T-helper 2 cell treated with Interferon-gamma antibody and Interleukin-4, amounts not matched to agents 5 μg/mL and 100 μg/mL, for 36 hours (primary cell): ENCODE data around the gene DENND4B.

ENCODE experiments used
- DNase-seq: peaks from one replicate; pipeline ENCODE4 v3.0.0; 2021; ENCODE audit warnings: low spot score
- H3K27ac Mint-ChIP-seq: one replicate; pipeline ENCODE4 v1.8.0; 2021; ENCODE audit warnings: mild to moderate bottlenecking, mixed read lengths
- H3K27me3 Mint-ChIP-seq: one replicate; pipeline ENCODE4 v1.8.0; 2021; ENCODE audit warnings: low read depth, mixed read lengths
- H3K36me3 Mint-ChIP-seq: one replicate; pipeline ENCODE4 v1.8.0; 2021; ENCODE audit warnings: low read depth, mixed read lengths
- H3K4me1 Mint-ChIP-seq: one replicate; pipeline ENCODE4 v1.8.0; 2021; ENCODE audit warnings: low read depth, mixed read lengths
- H3K4me3 Mint-ChIP-seq: one replicate; pipeline ENCODE4 v1.8.0; 2022; ENCODE audit warnings: mild to moderate bottlenecking, moderate library complexity, mixed read lengths
- H3K9me3 Mint-ChIP-seq: one replicate; pipeline ENCODE4 v1.8.0; 2021; ENCODE audit warnings: mixed read lengths

The DENND4B gene

DNA sequence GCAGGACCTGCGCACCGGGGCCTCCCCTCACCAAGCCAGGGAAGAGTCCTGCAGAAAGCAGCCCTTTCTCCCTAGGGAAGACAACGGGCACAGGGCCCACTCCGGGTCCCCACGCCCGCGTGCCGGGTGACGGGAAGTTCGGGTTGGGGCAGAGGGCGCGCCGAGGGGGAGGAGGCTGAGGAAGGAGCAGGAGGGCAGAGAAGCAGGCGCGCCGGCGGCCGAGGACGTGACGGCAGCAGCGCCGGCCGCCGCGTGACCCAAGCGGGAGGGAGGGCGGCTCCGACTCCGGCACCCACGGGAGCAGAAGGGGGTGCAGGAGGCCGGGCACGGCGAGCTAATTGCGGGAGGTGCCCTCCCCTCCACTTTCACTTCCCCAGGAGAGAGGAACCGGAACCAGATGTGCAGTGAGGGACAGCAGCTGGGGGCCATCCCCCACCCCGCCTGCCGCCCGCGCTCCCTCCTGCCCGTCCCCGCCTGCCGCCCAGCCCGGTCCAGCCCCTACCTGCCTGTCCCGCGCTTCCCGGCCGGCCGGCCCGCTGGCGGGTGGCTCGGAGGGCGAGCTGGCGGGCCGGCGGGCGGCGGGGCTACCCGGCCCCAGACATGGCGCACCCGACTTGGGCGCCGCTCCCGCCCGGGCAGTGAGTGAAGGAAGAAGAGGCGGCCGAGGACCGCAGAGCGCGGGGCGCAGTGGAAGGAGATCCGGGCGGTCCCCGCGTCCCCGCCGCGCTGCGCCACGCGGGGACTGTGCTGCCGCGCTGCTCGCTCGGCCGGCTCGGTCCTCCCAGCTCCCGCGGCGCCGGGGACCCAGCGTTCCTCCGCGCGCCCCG is 510 bp downstream of the DENND4B start:
- Mint-ChIP-seq H3K36me3 (peaks cover 65% of the 10 kb centered on the region), H3K9me3 (no peaks in the 10 kb centered on the region), H3K4me1 (peaks cover 13% of the 10 kb centered on the region), H3K27ac (peak overlapping the region; percentile 97), H3K27me3 (no peaks in the 10 kb centered on the region), H3K4me3 (peak overlapping the region; percentile 94)
- DNase-seq = peak; percentile 74

DNA sequence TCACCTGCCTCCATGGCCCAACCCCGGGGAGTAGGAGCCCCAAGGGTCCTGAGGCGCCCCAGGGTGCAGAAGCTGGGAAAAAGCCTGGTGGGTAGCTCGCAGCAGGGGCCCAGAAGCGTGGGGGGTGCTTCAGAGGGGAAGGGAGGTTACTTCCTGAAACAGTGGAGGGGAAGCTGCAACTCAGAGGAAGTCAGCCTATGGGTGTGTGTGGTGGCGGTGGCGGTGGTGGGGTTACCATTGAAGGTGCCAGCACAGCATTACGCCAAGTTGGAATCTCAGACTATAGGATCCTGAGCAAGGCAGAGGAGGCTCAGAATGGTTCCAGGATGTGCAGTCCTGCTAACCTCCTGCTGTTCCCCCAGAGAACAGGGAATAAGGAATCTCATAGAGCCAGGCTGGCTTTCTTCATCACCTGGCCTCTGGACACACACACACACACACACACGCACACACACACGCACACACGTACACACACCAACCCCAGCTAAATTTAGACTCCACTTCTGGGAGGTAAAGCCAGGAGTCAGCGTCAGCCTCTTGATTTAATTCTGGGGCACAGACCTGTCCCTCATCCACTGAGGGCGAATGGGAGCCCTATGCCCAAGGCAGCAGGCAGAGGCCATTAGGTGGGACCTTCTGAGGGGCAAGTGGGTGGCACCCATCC is 1.3 kb downstream of the DENND4B start:
- Mint-ChIP-seq H3K4me3 (peak overlapping the region; percentile 94), H3K27me3 (no peaks in the 10 kb centered on the region), H3K27ac (peak overlapping the region; percentile 97), H3K36me3 (peaks cover 62% of the 10 kb centered on the region), H3K9me3 (no peaks in the 10 kb centered on the region), H3K4me1 (peaks cover 11% of the 10 kb centered on the region)
- peak; percentile 73 for DNase-seq

DNA sequence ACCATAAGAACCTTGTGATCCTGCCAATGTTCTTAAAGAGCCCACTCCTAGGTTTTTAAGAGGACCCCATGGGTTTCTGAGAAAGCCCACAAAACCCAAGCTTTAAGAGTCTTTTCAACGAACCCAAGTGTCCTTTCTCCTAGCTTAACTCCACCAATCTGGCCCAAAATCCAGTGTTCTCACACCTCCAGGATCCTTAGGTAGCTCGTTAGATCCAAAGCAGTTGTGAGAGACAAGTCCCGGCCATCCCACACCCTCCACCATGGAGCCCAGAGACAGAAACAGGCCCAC is 1.7 kb downstream of the DENND4B start:
- H3K9me3 Mint-ChIP-seq = no peaks in the 10 kb centered on the region
- peaks cover 62% of the 10 kb centered on the region for H3K36me3 Mint-ChIP-seq
- H3K27me3 Mint-ChIP-seq = no peaks in the 10 kb centered on the region
- H3K4me1 Mint-ChIP-seq = peaks cover 11% of the 10 kb centered on the region
- DNase-seq = no peak
- H3K4me3 Mint-ChIP-seq = peak overlapping the region; percentile 94
- H3K27ac Mint-ChIP-seq = peak overlapping the region; percentile 97

DNA sequence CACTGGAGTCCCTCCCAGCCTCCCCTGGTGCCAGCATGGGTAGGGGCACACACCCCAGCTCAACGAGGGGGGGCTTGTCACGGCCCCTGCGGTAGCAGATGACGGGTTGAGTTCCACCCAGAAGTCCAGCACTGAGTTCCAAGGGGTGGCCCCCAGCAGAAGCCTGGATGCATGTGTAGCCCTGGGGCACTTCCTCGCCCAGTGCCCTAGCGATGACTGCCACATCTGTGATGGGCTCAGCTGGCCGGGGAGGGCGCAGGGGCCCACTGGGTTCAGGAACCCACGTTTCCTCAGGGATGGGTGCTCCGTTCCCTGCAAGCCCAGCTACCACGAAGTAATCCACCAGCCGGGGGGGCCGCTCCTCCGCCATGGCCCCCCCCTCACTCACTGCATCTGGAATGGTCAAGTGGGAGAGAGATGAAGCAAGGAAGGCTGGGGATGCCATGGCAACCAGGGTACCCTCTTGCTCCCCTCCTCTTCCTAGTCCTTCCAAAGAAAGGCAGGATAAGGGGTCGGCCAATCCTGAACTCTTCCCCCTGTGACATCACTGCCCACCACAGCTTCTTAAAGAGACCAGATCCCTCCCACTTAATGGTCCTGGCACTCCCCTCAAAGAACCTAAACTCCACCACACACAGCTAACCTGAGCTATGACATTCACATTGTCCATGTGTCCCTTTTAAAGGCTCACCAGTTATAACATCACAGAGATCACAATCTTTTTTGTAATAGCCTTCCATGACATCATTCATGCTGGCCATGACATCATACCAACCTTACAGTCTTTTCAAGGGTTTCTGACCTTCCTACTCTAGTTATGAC is 2.3 kb downstream of the DENND4B start:
- Mint-ChIP-seq H3K27ac (peak overlapping the region; percentile 97), H3K36me3 (peaks cover 67% of the 10 kb centered on the region)

DNA sequence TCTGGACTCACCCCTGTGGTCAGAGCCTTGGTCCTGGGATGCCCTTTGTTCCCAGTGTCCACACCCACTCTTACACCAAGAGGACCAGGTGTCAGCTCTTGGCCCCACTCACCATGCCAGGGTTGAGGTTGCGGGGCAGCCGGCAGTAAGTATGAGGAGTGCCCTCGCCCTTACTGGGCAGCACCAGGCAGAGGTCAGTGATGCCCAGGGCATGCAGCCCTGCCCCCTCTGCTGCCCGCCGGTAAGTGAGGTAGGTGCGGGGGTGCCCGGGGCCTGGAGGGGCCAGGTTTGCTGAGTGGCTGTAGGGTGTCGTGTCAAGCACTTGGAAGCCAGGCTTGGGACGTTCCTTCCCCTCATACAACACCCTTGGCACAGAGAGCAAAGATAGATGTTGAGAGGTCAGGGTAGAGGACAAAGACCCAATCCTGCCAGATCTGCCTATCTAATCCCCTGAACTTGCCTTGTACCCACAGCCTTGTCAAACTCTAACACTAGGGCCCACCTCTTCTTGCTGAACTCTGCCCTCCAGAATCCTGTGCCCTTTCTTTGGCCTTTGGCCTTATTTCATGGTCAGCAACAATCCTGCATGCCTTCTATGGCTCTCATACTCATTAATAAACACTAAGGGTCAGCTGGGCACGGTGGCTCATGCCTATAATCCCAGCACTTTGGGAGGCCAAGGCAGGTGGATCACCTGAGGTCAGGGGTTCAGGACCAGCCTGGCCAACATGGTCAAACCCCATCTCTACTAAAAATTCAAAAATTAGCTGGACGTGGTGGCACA is 3.6 kb downstream of the DENND4B start:
- no peak for DNase-seq
- Mint-ChIP-seq H3K4me3 (no peak overlapping the region), H3K4me1 (peaks cover 11% of the 10 kb centered on the region), H3K27ac (no peak overlapping the region), H3K36me3 (peaks cover 62% of the 10 kb centered on the region), H3K27me3 (no peaks in the 10 kb centered on the region), H3K9me3 (no peaks in the 10 kb centered on the region)

More for the DNA sequence above, 2.3 kb downstream of the DENND4B start:
- Mint-ChIP-seq H3K4me3 (peak overlapping the region; percentile 94), H3K27me3 (no peaks in the 10 kb centered on the region), H3K9me3 (no peaks in the 10 kb centered on the region), H3K4me1 (peaks cover 11% of the 10 kb centered on the region)
- no peak for DNase-seq

DNA sequence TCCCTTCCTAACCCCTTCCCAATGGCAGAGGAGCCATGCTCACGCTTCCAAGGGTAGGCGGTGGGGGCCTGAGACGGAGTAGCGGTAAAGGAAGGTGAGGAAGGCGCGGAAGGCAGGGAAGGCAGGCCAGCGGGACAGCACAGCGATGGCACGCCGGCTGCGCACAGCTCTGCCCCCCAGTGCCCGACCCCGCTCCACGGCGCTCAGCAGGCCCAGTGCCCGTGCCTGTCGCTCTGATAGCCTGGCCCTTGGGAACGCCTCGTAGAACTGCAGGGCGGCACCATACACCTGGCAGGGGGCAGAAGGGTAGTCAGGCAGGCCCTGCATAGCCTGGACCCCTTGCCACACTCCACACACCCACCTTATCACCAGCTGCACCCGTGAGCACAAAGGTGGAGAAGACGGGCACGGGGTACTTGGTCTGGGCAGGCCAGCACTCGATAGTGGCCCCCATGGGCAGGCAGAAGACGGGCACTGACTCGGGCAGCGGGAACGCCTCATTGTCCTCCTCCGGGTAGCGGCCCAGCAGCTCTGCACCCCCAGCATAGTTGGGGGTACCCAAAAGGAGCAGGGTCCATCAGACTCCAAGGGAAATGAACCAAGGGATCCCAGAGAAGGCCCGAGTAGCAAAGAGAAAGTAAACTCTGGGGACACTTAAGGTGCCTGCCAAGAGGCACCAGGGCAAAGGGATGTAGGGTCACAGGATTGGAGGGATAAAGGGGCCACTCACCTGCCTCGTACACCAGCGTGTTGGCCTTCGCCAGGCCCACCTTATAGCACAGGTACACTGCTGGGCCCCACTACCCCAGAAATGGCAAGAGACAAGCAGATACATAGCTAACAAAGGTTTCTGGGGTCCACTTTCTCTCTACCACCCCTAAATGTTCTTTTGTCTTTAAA is 4.4 kb downstream of the DENND4B start:
- Mint-ChIP-seq H3K4me3 (no peak overlapping the region), H3K27ac (no peak overlapping the region), H3K36me3 (peaks cover 62% of the 10 kb centered on the region), H3K9me3 (no peaks in the 10 kb centered on the region), H3K4me1 (peaks cover 11% of the 10 kb centered on the region), H3K27me3 (no peaks in the 10 kb centered on the region)
- DNase-seq = no peak

DNA sequence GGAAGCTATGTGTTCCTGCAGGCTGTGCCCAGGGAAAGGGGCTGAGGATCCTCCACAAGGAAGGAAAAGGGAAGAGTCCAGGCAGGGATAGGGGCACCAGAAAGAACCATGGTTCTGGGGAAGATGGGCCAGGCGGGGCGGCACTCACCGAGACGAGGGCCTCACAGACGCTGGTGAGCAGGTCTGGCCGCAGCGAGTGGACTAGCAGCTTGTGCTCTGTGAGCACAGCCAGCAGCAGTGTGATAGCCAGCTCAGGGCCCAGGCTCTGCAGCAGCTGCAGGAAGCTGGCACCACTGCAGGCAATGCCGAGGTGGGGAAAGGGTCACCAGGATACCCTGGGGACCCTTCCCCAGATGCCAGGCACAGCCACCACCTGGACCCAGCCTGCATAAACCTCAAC is 5.8 kb downstream of the DENND4B start:
- Mint-ChIP-seq H3K9me3 (no peaks in the 10 kb centered on the region), H3K4me1 (peaks cover 11% of the 10 kb centered on the region), H3K27me3 (no peaks in the 10 kb centered on the region), H3K4me3 (no peak overlapping the region), H3K36me3 (peaks cover 70% of the 10 kb centered on the region), H3K27ac (no peak overlapping the region)
- DNase-seq = no peak

DNA sequence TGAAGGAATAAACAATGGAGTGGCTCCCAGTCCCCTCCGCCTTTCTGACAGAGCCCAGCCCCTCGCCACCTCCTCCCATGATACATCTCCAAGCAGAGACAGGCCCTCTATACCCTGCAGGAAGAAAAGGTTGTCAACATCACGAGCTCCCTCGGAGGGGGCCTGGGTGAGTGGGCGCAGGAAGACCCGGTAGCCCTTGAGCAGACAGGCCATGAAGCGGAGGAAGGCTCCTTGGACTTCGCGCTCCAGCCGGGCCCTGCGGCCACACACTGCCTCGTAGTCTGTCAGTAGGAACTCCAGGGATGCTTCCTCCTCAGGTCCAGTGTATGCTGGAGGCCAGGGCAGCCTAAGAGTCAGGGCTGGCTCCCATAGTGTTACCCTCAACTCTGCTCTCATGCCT is 7.0 kb downstream of the DENND4B start:
- H3K27ac Mint-ChIP-seq = no peak overlapping the region
- no peaks in the 10 kb centered on the region for H3K9me3 Mint-ChIP-seq
- peaks cover 3% of the 10 kb centered on the region for H3K4me1 Mint-ChIP-seq
- H3K27me3 Mint-ChIP-seq = no peaks in the 10 kb centered on the region
- DNase-seq = no peak
- peaks cover 72% of the 10 kb centered on the region for H3K36me3 Mint-ChIP-seq
- H3K4me3 Mint-ChIP-seq = no peak overlapping the region

DNA sequence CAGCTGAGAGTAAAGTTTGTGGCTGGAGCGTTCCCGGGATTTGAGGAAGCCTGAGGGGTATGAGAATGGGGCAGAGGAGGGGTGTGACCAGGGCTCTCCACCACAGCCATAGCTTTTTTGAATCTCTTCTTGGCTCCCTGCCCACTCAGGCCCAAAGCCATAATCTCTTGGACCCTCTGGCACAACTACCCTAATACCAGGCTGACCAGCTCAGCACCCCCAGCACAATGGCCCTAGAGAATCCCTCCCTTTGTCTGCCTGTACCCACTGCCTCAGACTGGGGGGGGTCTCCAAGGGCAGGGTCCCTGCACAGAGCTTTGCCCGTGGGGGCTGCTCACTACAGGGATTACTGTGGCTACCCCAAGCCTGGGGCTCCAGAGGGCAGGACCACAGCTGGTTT is 7.5 kb downstream of the DENND4B start:
- DNase-seq = no peak
- no peak overlapping the region for H3K27ac Mint-ChIP-seq
- H3K36me3 Mint-ChIP-seq = peaks cover 72% of the 10 kb centered on the region
- H3K4me1 Mint-ChIP-seq = no peaks in the 10 kb centered on the region
- H3K4me3 Mint-ChIP-seq = no peak overlapping the region
- no peaks in the 10 kb centered on the region for H3K27me3 Mint-ChIP-seq
- no peaks in the 10 kb centered on the region for H3K9me3 Mint-ChIP-seq

DNA sequence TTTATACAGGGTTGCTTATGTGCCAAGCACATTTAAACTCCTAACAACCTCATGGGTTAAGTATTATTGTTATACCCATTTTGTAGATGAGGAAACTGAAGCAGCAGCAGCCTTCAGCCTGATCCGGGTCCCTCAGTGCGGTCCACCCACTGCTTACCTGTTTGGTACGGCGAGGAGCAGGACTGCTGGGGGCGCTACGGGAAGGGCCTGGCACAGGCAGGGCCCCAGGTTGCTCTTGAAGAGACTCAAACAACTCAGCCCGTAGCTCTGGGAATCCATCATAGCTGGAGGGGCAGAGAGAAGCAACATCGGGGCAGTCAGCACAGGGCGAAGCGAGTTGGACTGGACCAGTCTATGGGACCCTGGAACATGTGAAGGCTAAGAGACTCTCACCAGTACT is 9.2 kb downstream of the DENND4B start:
- H3K27ac Mint-ChIP-seq = no peak overlapping the region
- H3K4me3 Mint-ChIP-seq = no peak overlapping the region
- no peaks in the 10 kb centered on the region for H3K9me3 Mint-ChIP-seq
- peaks cover 66% of the 10 kb centered on the region for H3K36me3 Mint-ChIP-seq
- H3K4me1 Mint-ChIP-seq = no peaks in the 10 kb centered on the region
- DNase-seq = no peak
- no peaks in the 10 kb centered on the region for H3K27me3 Mint-ChIP-seq

DNA sequence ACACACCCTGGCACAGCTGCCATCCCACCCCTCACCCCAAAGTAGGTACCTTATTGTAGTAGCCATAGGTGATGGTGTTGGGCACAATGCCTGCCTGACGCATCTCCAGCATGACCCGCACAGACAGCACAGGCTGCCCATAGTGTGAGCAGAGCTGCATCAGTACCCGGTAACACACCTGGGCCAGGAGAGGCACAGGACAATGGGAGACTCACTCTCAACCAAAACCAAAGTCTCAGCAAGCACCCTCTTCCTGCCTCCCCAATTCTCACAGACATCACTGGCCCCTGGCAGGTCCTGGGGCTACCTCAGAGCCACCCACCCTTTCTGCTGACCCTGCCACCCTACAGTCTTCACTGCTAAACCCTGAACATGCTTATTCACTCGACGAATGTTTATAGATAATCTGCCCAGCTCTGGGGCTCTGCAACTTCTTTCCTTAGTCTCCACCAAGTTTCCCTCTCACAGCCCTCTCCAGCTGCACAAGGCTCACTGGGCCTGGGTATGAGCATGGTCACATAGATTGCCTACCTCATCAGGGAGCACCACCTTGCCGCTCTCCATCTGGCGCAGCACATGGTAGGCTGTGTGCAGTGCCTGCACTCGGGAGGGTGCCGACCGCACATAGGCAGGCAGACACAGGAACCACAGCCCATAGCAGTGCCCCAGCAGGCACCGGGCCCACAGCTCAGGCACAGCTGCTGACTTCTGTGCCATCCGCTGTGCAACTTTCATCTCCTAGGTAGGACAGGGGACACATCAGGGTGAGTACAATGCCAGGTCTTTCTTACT is 10.3 kb downstream of the DENND4B start:
- H3K36me3 Mint-ChIP-seq = peaks cover 62% of the 10 kb centered on the region
- H3K27ac Mint-ChIP-seq = no peak overlapping the region
- no peak for DNase-seq
- H3K27me3 Mint-ChIP-seq = no peaks in the 10 kb centered on the region
- H3K4me3 Mint-ChIP-seq = no peak overlapping the region
- H3K4me1 Mint-ChIP-seq = no peaks in the 10 kb centered on the region
- no peaks in the 10 kb centered on the region for H3K9me3 Mint-ChIP-seq

DNA sequence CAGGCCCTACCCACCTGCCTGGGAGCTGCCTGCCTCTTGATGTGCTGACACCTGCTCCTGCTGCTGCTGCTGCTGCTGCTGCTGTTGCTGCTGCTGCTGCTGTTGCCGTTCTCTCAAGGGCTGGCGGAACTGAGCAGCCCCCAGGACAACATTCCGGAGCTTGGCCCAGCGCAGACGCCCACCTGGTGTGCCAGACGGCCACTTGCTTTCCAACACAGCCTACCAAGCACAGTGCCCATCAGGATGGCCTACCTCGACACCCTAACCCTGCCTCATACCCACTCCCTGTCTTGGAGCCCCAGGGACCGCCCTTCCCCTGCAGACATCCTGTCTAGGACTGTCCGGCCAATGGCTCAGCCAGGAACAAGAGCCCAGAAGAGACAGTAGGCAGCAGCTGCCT is 11.8 kb downstream of the DENND4B start:
- no peaks in the 10 kb centered on the region for H3K27me3 Mint-ChIP-seq
- no peaks in the 10 kb centered on the region for H3K9me3 Mint-ChIP-seq
- peaks cover 59% of the 10 kb centered on the region for H3K36me3 Mint-ChIP-seq
- no peaks in the 10 kb centered on the region for H3K4me1 Mint-ChIP-seq
- no peak overlapping the region for H3K4me3 Mint-ChIP-seq
- H3K27ac Mint-ChIP-seq = no peak overlapping the region
- DNase-seq = no peak
